ENCODE results near the gene CD177. TPM values are rescaled to one million over a fixed set of nuclear protein-coding genes. Genes with fewer than 3 reads are reported as not detected.
"Not testable (repeated sequence)": the region's sequence is repeated elsewhere in the genome, so short reads cannot be mapped to it uniquely, and the experiment has no call there.

The CD177 gene
- total RNA-seq, 4 donors from 2014 or later: 0.24 to 1.3 (median 1.1) TPM; not detected in 1

GRCh38 chr19:43391552-43391935, 38.1 kb downstream of the CD177 start:
- H3K4me1 ChIP-seq; intact Hi-C loops (cut with DNase I; ENCODE audit: low total_unique reads); H3K36me3 ChIP-seq; H3K27me3 ChIP-seq; DNase-seq; H3K27ac ChIP-seq; H3K4me3 ChIP-seq; H3K9me3 ChIP-seq: not testable (repeated sequence)

DNA sequence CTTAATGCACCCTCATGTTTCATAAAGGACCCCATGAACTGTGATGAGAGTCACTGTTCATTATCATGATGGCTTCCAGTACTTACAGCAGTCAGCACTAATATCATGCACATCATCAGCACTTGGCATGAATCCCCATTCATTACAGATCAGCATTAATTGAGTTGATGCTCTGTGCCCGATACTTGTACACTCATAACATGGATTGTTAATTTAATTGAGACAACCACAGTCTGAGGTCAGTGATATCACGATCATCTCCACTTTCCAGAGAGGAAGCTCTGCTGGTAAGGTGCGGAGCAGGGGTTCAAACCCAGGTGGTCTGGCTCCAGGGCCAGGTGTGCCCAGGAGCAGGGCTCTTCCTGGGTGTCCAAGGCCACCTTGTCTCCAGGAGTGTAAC, 40.0 kb downstream of the CD177 start:
- H3K27ac ChIP-seq; H3K4me1 ChIP-seq; H3K36me3 ChIP-seq; H3K9me3 ChIP-seq; H3K27me3 ChIP-seq; intact Hi-C loops (cut with DNase I; ENCODE audit: low total_unique reads); H3K4me3 ChIP-seq; DNase-seq: not testable (repeated sequence)

DNA sequence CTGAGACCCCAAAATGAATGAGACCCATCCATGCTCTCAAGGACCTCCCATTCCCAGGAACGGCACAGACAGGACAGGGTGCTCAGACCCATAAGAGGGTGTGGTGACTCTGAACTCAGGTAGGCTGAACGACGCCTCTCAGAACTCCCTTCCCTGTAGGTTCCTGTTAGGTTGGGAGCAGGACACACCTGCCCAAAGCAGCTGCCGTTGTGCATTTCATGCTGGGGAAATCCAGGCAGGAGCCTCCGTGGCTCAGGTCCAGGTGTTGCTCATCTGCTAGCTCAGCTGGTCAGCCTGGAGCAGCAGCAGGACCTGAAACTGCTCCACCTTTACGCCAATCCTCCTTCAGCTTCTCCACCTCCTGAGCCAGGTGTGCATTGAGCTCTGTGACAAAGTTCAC, 42.1 kb downstream of the CD177 start:
- intact Hi-C loops (cut with DNase I; ENCODE audit: low total_unique reads): no loop called here
- Histone ChIP-seq H3K27me3 (no peaks in the 10 kb centered on the region), H3K36me3 (no peaks in the 10 kb centered on the region), H3K4me3 (no peak overlapping the region), H3K9me3 (no peaks in the 10 kb centered on the region), H3K27ac (no peak overlapping the region), H3K4me1 (no peaks in the 10 kb centered on the region)
- DNase-seq: no peak
- TF ChIP-seq POLR2A (IDR thresholded peaks at IDR 0.05) (no peak), CTCF (IDR thresholded peaks at IDR 0.05) (no peak)

- TF ChIP-seq CTCF (IDR thresholded peaks at IDR 0.05) (no peak), POLR2A (IDR thresholded peaks at IDR 0.05) (no peak)
- intact Hi-C loops (cut with DNase I; ENCODE audit: low total_unique reads): no loop called here
- Histone ChIP-seq H3K4me3 (no peak overlapping the region), H3K27ac (no peak overlapping the region), H3K36me3 (no peaks in the 10 kb centered on the region), H3K9me3 (no peaks in the 10 kb centered on the region), H3K27me3 (no peaks in the 10 kb centered on the region), H3K4me1 (no peaks in the 10 kb centered on the region)
- no peak for DNase-seq
These were observed 52.8 kb downstream of the CD177 start for GRCh38 chr19:43406297-43406696.

GRCh38 chr19:43407416-43408005, 54.0 kb downstream of the CD177 start:
- H3K27me3 ChIP-seq: no peaks in the 10 kb centered on the region

GRCh38 chr19:43408043-43408442, 54.6 kb downstream of the CD177 start:
- no peak for DNase-seq
- TF ChIP-seq POLR2A (IDR thresholded peaks at IDR 0.05): no peak
- no peak for TF ChIP-seq CTCF (IDR thresholded peaks at IDR 0.05)
- Histone ChIP-seq H3K4me3 (no peak overlapping the region), H3K27ac (no peak overlapping the region), H3K27me3 (no peaks in the 10 kb centered on the region), H3K36me3 (no peaks in the 10 kb centered on the region), H3K4me1 (no peaks in the 10 kb centered on the region), H3K9me3 (no peaks in the 10 kb centered on the region)
- intact Hi-C loops (cut with DNase I; ENCODE audit: low total_unique reads): no loop called here

More at GRCh38 chr19:43407416-43408005, 54.0 kb downstream of the CD177 start:
- Histone ChIP-seq H3K36me3 (no peaks in the 10 kb centered on the region), H3K27ac (no peak overlapping the region), H3K9me3 (no peaks in the 10 kb centered on the region), H3K4me1 (no peaks in the 10 kb centered on the region), H3K4me3 (no peak overlapping the region)
- TF ChIP-seq POLR2A (IDR thresholded peaks at IDR 0.05) (no peak), CTCF (IDR thresholded peaks at IDR 0.05) (no peak)
- DNase-seq: no peak
- intact Hi-C loops (cut with DNase I; ENCODE audit: low total_unique reads): no loop called here

Data from uterus (tissue), 4 donors.